PC-3 (cell line): ENCODE measurements around the gene PPARD. TPM values are rescaled to one million over a fixed set of nuclear protein-coding genes. Genes with fewer than 3 reads are reported as not detected.

Source experiments
- ATAC-seq: fragments of 200-7000 bp; cut with Tn5 transposase; 2 replicates; pipeline ENCODE4 v1.9.1; 2020; ENCODE audit warnings: mild to moderate bottlenecking, moderate library complexity
- BruUV-seq: library from RNA; stranded (reverse); fragments of 400-500 nt; replicated peaks from 2 replicates; lab custom pipeline; 2021; lab: Mats Ljungman, UMichigan
- CTCF ChIA-PET: fragments of 300-600 bp; sonication (Branson Sonifier 250); formaldehyde crosslinking; loops from one replicate; lab custom pipeline; 2022; ENCODE audit warnings: antibody characterized with exemption; lab: Charles Lee
- POLR2A ChIA-PET: fragments of 300-600 bp; sonication (Branson Sonifier 250); formaldehyde crosslinking; loops from one replicate; lab custom pipeline; 2022; ENCODE audit warnings: antibody characterized with exemption; ENCODE audit not compliant: unreplicated experiment; lab: Charles Lee
- DNase-seq: peaks from one replicate; pipeline ENCODE4 v3.0.0-alpha.2; 2015
- H2AFZ ChIP-seq: fragments of 300-600 bp; sonication (generic); 2 replicates; pipeline ENCODE4 v1.6.0; 2016; ENCODE audit warnings: antibody characterized with exemption, low read length
- H3F3A ChIP-seq: fragments of 300-600 bp; sonication (generic); one replicate; pipeline ENCODE4 v1.6.0; 2017; ENCODE audit warnings: antibody characterized with exemption, low read length, control low read depth, mild to moderate bottlenecking; ENCODE audit not compliant: unreplicated experiment
- H3K27ac ChIP-seq: fragments of 300-600 bp; sonication (generic); 2 replicates; pipeline ENCODE4 v1.5.1; 2016; ENCODE audit warnings: mild to moderate bottlenecking, low read length
- H3K27me3 ChIP-seq: fragments of 300-600 bp; sonication (generic); 2 replicates; pipeline ENCODE4 v1.6.1; 2016; ENCODE audit warnings: low read length, mixed read lengths
- H3K36me3 ChIP-seq: fragments of 300-600 bp; sonication (generic); 2 replicates; pipeline ENCODE4 v1.6.1; 2016; ENCODE audit warnings: low read depth, mixed run types, low read length, mixed read lengths
- H3K4me1 ChIP-seq: fragments of 300-600 bp; sonication (generic); 2 replicates; pipeline ENCODE4 v1.5.1; 2016; ENCODE audit warnings: low read length; ENCODE audit not compliant: insufficient read depth
- H3K4me2 ChIP-seq: fragments of 300-600 bp; sonication (generic); 2 replicates; pipeline ENCODE4 v1.6.0; 2016; ENCODE audit warnings: low read length
- H3K4me3 ChIP-seq: fragments of 300-600 bp; sonication (generic); 2 replicates; pipeline ENCODE4 v1.5.1; 2016; ENCODE audit warnings: mild to moderate bottlenecking, low read length, mixed read lengths
- H3K79me2 ChIP-seq: fragments of 300-600 bp; sonication (generic); 2 replicates; pipeline ENCODE4 v1.6.1; 2017; ENCODE audit warnings: low read length, mixed read lengths
- H3K9ac ChIP-seq: fragments of 300-600 bp; sonication (generic); 2 replicates; pipeline ENCODE4 v1.6.0; 2016; ENCODE audit warnings: mild to moderate bottlenecking, low read length
- H3K9me2 ChIP-seq: fragments of 300-600 bp; sonication (generic); replicated peaks from 2 replicates; pipeline ENCODE4 v1.6.1; 2016; ENCODE audit warnings: mixed run types, low read length, mixed read lengths
- H3K9me3 ChIP-seq: fragments of 300-600 bp; sonication (generic); 2 replicates; pipeline ENCODE4 v1.6.1; 2016; ENCODE audit warnings: low read length, mixed read lengths
- H4K20me1 ChIP-seq: fragments of 300-600 bp; sonication (generic); 2 replicates; pipeline ENCODE4 v1.6.1; 2016; ENCODE audit warnings: low read length, mixed read lengths
- CTCF ChIP-seq: fragments of 300-600 bp; sonication (generic); conservative IDR thresholded peaks from 2 replicates; pipeline ENCODE4 v1.5.1; 2017; ENCODE audit warnings: antibody characterized with exemption, low read depth, mild to moderate bottlenecking, low read length
- EZH2 ChIP-seq: fragments of 300-600 bp; sonication (generic); IDR thresholded peaks from one replicate; pipeline ENCODE4 v1.6.1; 2017; ENCODE audit warnings: antibody characterized with exemption, mild to moderate bottlenecking, low read length; ENCODE audit not compliant: unreplicated experiment
- EZH2phosphoT487 ChIP-seq: fragments of 300-600 bp; sonication (generic); IDR thresholded peaks from 2 replicates; pipeline ENCODE4 v1.6.1; 2018; ENCODE audit warnings: mild to moderate bottlenecking, antibody characterized with exemption, low read length, borderline replicate concordance
- intact Hi-C: fragments of 100-400 bp; cut with micrococcal nuclease; formaldehyde crosslinking; loops from 2 replicates; pipeline ENCODE4 v1.9.0; 2023
- total RNA-seq: library from RNA; depleted of rRNA; stranded (reverse); fragments of >200 nt; gene quantifications from 2 replicates; pipeline ENCODE4 v1.2.3, GENCODE V29; 2014

PPARD gene
- total RNA-seq, 1 experiment from 2014 or later, result 24.5 TPM

- peak overlapping the region; percentile 98 for H3K27ac ChIP-seq
- H3F3A ChIP-seq, result peaks cover 7% of the 10 kb centered on the region
- POLR2A ChIA-PET, result interaction anchor here (1.0 to 1.5 kb wide), 2 partner anchors 10 to 27 kb away, joined by 4 to 10 read pairs; no protein-coding TSS in a partner anchor
- peak overlapping the region; percentile 10; the same call in 1 of the 2 replicates for H3K4me3 ChIP-seq
- H3K9ac ChIP-seq, result peak overlapping the region; percentile 94
- BruUV-seq, result TSS peak; percentile 85
- no peaks in the 10 kb centered on the region for H3K9me3 ChIP-seq
- peak; percentile 61 for ATAC-seq
- no peaks in the 10 kb centered on the region for H4K20me1 ChIP-seq
- no peak overlapping the region for H2AFZ ChIP-seq
- no peaks in the 10 kb centered on the region for H3K9me2 ChIP-seq
- no peaks in the 10 kb centered on the region for H3K27me3 ChIP-seq
- DNase-seq, result peak; percentile 94
- CTCF ChIA-PET, result interaction anchor here (0.8 to 1.6 kb wide), 3 partner anchors 14 to 59 kb away, joined by 3 to 11 read pairs (median 3); no protein-coding TSS in a partner anchor
- intact Hi-C loops, result loop anchor here (2.0 kb wide), 1 partner anchor 13 kb away; no protein-coding TSS in a partner anchor
- peaks cover 12% of the 10 kb centered on the region; the same call in 1 of the 2 replicates for H3K36me3 ChIP-seq
- TF ChIP-seq EZH2phosphoT487 (no peak), CTCF (no peak), EZH2 (no peak)
- peaks cover 47% of the 10 kb centered on the region for H3K79me2 ChIP-seq
- peak overlapping the region; percentile 65 for H3K4me2 ChIP-seq
- peaks cover 52% of the 10 kb centered on the region for H3K4me1 ChIP-seq
Measured at GRCh38 chr6:35401514-35401913, 59.2 kb downstream of the PPARD start.

- CTCF ChIA-PET, result no interaction called here
- no peak overlapping the region for H2AFZ ChIP-seq
- peak overlapping the region; percentile 65 for H3K4me2 ChIP-seq
- peaks cover 44% of the 10 kb centered on the region for H3K4me1 ChIP-seq
- H3K4me3 ChIP-seq, result no peak overlapping the region
- no peaks in the 10 kb centered on the region for H3K9me3 ChIP-seq
- POLR2A ChIA-PET, result no interaction called here
- no peaks in the 10 kb centered on the region for H4K20me1 ChIP-seq
- H3K79me2 ChIP-seq, result peaks cover 48% of the 10 kb centered on the region
- no TSS peak for BruUV-seq
- peaks cover 12% of the 10 kb centered on the region; the same call in 1 of the 2 replicates for H3K36me3 ChIP-seq
- no peaks in the 10 kb centered on the region for H3K9me2 ChIP-seq
- no peak for TF ChIP-seq EZH2
- TF ChIP-seq EZH2phosphoT487, result no peak
- no peak for TF ChIP-seq CTCF
- no peak for DNase-seq
- ATAC-seq, result no peak
- peaks cover 7% of the 10 kb centered on the region for H3F3A ChIP-seq
- intact Hi-C loops, result no loop called here
- H3K9ac ChIP-seq, result peak overlapping the region; percentile 94
- no peaks in the 10 kb centered on the region for H3K27me3 ChIP-seq
- peak overlapping the region; percentile 98 for H3K27ac ChIP-seq
Measured at GRCh38 chr6:35402136-35402855, 59.9 kb downstream of the PPARD start.

- TF ChIP-seq EZH2phosphoT487, result no peak
- no peak for TF ChIP-seq CTCF
- TF ChIP-seq EZH2, result no peak
- BruUV-seq, result no TSS peak
- peaks cover 8% of the 10 kb centered on the region; the same call in 1 of the 2 replicates for H3K36me3 ChIP-seq
- peak overlapping the region; percentile 65; the same call in 1 of the 2 replicates for H3K4me2 ChIP-seq
- H3K9ac ChIP-seq, result peak overlapping the region; percentile 94
- no peaks in the 10 kb centered on the region for H3K9me2 ChIP-seq
- no peak overlapping the region for H3K4me3 ChIP-seq
- H3K79me2 ChIP-seq, result peaks cover 43% of the 10 kb centered on the region
- intact Hi-C loops, result no loop called here
- peaks cover 39% of the 10 kb centered on the region for H3K4me1 ChIP-seq
- no peak overlapping the region for H2AFZ ChIP-seq
- H3K9me3 ChIP-seq, result no peaks in the 10 kb centered on the region
- peaks cover 7% of the 10 kb centered on the region for H3F3A ChIP-seq
- ChIA-PET POLR2A (no interaction called here), CTCF (no interaction called here)
- no peaks in the 10 kb centered on the region for H3K27me3 ChIP-seq
- ATAC-seq, result no peak
- peak overlapping the region; percentile 98 for H3K27ac ChIP-seq
- no peak for DNase-seq
- H4K20me1 ChIP-seq, result no peaks in the 10 kb centered on the region
Measured at GRCh38 chr6:35402856-35403191, 60.5 kb downstream of the PPARD start.
